Astrocyte of the cerebellum (primary cell): ENCODE results near the gene FAM227B.
"Not testable (repeated sequence)": the region's sequence is repeated elsewhere in the genome, so short reads cannot be mapped to it uniquely, and the experiment has no call there.

ENCODE experiments used
- DNase-seq: peaks from one replicate; pipeline ENCODE4 v3.0.0-alpha.2; 2011; ENCODE audit warnings: low read depth
- H3K4me3 ChIP-seq: 2 replicates; pipeline ENCODE4 v1.5.1; 2011; ENCODE audit warnings: mild to moderate bottlenecking, low read depth, low read length, moderate library complexity
- CTCF ChIP-seq: IDR thresholded peaks from 2 replicates; pipeline ENCODE4 v1.5.1; 2012; ENCODE audit warnings: low read length, low read depth, moderate library complexity, mild to moderate bottlenecking; ENCODE audit errors: missing control alignments
- in situ Hi-C: cut with HindIII; loops from 2 replicates; pipeline ENCODE4 v1.10.0; 2017; ENCODE audit warnings: low sequenced_read_pairs

Gene FAM227B

DNA sequence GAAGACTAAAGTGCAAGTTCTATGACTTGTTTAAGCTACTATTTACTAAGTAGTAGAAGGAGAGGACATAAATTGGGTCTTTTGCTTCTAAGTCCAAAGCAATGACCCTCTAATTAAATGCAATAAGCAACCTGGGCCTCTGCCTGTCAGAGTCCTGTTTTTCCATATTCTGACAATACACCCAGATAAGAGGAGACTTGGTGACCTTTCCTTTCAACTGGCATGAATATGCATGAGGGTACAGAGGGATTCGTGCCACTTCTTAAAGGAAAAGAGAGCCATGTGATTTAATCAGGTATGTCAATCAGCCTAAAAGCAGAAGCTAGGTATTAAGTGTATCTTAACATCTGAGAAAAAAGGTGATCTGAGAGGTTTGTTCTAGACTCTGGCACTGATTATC lies 248.3 kb downstream of the FAM227B start:
- H3K4me3 ChIP-seq: no peak overlapping the region
- in situ Hi-C loops: no loop called here
- DNase-seq: no peak
- TF ChIP-seq CTCF: no peak

- no peak for DNase-seq
- in situ Hi-C loops: no loop called here
- TF ChIP-seq CTCF: peak; percentile 18
- no peak overlapping the region for H3K4me3 ChIP-seq
These were observed 249.8 kb downstream of the FAM227B start for GRCh38 chr15:49370782-49371181.

DNA sequence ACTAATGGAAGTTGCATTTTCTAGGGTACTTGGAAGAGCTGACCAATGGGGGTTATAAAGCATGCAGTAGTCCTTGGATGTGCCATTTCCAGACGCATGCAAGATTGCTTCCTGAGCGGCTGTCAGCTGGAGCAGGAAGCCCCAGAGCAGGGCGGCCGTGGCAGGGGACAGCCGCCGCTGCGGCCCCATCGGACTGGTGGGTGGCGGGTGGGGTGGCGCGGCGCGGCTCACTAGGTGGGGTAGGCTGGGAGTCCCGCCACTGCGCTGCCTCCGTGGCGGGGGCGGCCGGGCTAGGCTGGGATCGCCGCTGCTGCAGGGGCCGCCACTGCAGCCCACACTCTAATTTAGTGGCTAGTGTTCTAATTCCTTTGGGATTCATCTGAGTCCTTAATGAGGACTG lies 254.1 kb downstream of the FAM227B start:
- no peak for DNase-seq
- TF ChIP-seq CTCF: no peak
- in situ Hi-C loops: no loop called here
- H3K4me3 ChIP-seq: no peak overlapping the region

- DNase-seq: no peak
- in situ Hi-C loops: no loop called here
- no peak for TF ChIP-seq CTCF
- no peak overlapping the region for H3K4me3 ChIP-seq
These were observed 259.2 kb downstream of the FAM227B start for GRCh38 chr15:49361370-49361769.

DNA sequence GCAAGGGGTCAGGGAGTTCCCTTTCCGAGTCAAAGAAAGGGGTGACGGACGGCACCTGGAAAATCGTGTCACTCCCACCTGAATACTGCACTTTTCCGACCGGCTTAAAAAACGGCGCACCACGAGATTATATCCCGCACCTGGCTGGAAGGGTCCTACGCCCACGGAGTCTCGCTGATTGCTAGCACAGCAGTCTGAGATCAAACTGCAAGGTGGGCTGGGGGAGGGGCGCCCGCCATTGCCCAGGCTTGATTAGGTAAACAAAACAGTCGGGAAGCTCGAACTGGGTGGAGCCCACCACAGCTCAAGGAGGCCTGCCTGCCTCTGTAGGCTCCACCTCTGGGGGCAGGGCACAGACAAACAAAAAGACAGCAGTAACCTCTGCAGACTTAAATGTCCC lies 266.2 kb downstream of the FAM227B start:
- in situ Hi-C loops, DNase-seq, H3K4me3 ChIP-seq: not testable (repeated sequence)

- TF ChIP-seq CTCF: no peak
- H3K4me3 ChIP-seq: no peak overlapping the region
- in situ Hi-C loops: no loop called here
- no peak for DNase-seq
These were observed 277.1 kb downstream of the FAM227B start for GRCh38 chr15:49343546-49343945.

DNA sequence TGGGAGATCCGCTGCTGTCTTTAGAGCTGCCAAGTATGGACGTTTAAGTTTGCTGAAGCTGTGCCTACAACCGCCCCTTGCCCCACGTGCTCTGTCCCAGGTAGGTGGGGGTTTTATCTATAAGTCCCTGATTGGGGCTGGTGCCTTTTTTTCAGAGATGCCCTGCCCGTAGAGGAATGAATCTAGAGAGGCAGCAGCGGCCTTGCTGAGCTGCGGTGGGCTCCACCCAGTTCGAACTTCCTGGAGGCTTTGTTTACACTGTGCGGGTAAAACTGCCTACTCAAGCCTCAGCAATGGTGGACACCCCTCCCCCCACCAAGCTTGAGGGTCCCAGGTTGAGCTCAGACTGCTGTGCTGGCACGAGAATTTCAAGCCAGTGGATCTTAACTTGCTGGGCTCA lies 281.0 kb downstream of the FAM227B start:
- TF ChIP-seq CTCF: no peak
- no peak for DNase-seq
- H3K4me3 ChIP-seq: no peak overlapping the region
- in situ Hi-C loops: no loop called here
